H9 (cell line): ENCODE measurements around the gene SLC25A22. TPM values are rescaled to one million over a fixed set of nuclear protein-coding genes. Genes with fewer than 3 reads are reported as not detected.

Experiments used
- DNase-seq: peaks from one replicate; pipeline ENCODE4 v3.0.0-alpha.2; 2017
- H2AFZ ChIP-seq: one replicate; pipeline ENCODE4 v1.6.1; 2013; ENCODE audit warnings: mild to moderate bottlenecking, low read length, control low read depth, moderate library complexity
- H2AK5ac ChIP-seq: 2 replicates; pipeline ENCODE4 v1.6.1; 2013; ENCODE audit warnings: low read length, control low read depth, mixed read lengths; ENCODE audit not compliant: insufficient read length
- H2BK120ac ChIP-seq: one replicate; pipeline ENCODE4 v1.6.1; 2013; ENCODE audit warnings: low read depth, mild to moderate bottlenecking, low read length, control low read depth, inconsistent platforms; ENCODE audit not compliant: poor library complexity, severe bottlenecking
- H2BK12ac ChIP-seq: 2 replicates; pipeline ENCODE4 v1.6.1; 2013; ENCODE audit warnings: low read length, control low read depth, mixed read lengths, low read depth; ENCODE audit not compliant: insufficient read length
- H2BK15ac ChIP-seq: 2 replicates; pipeline ENCODE4 v1.6.1; 2013; ENCODE audit warnings: low read depth, low read length, control low read depth
- H2BK20ac ChIP-seq: one replicate; pipeline ENCODE4 v1.6.1; 2013; ENCODE audit warnings: low read depth, mild to moderate bottlenecking, low read length, control low read depth, inconsistent platforms; ENCODE audit not compliant: poor library complexity, severe bottlenecking
- H2BK5ac ChIP-seq: 2 replicates; pipeline ENCODE4 v1.6.1; 2013; ENCODE audit warnings: low read length, control low read depth, mixed read lengths; ENCODE audit not compliant: insufficient read length
- H3K14ac ChIP-seq: 2 replicates; pipeline ENCODE4 v1.6.1; 2013; ENCODE audit warnings: low read length, control low read depth; ENCODE audit not compliant: insufficient read depth
- H3K18ac ChIP-seq: 2 replicates; pipeline ENCODE4 v1.6.1; 2013; ENCODE audit warnings: low read depth, mild to moderate bottlenecking, mixed read lengths, low read length, control low read depth; ENCODE audit not compliant: insufficient read length
- H3K23ac ChIP-seq: 2 replicates; pipeline ENCODE4 v1.6.1; 2013; ENCODE audit warnings: low read length, control low read depth, mixed read lengths, low read depth; ENCODE audit not compliant: insufficient read length
- H3K23me2 ChIP-seq: 2 replicates; pipeline ENCODE4 v1.6.1; 2013; ENCODE audit warnings: low read depth, mild to moderate bottlenecking, mixed read lengths, low read length, control low read depth; ENCODE audit not compliant: insufficient read length, poor library complexity, severe bottlenecking
- H3K27ac ChIP-seq: 2 replicates; pipeline ENCODE4 v1.5.1; 2013; ENCODE audit warnings: low read length, control low read depth, mixed read lengths, low read depth; ENCODE audit not compliant: insufficient read length
- H3K27me3 ChIP-seq: 2 replicates; pipeline ENCODE4 v1.6.1; 2013; ENCODE audit warnings: low read length, control low read depth, inconsistent platforms; ENCODE audit not compliant: insufficient read depth
- H3K4ac ChIP-seq: 2 replicates; pipeline ENCODE4 v1.6.1; 2013; ENCODE audit warnings: low read depth, mild to moderate bottlenecking, control low read depth, inconsistent platforms, low read length, moderate library complexity
- H3K4me1 ChIP-seq: 2 replicates; pipeline ENCODE4 v1.6.1; 2013; ENCODE audit warnings: low read length, control low read depth, inconsistent platforms; ENCODE audit not compliant: insufficient read depth
- H3K4me2 ChIP-seq: 2 replicates; pipeline ENCODE4 v1.6.1; 2013; ENCODE audit warnings: low read length, control low read depth, mixed read lengths; ENCODE audit not compliant: insufficient read length, insufficient read depth
- H3K56ac ChIP-seq: 2 replicates; pipeline ENCODE4 v1.6.1; 2013; ENCODE audit warnings: low read depth, mild to moderate bottlenecking, mixed read lengths, low read length, control low read depth; ENCODE audit not compliant: insufficient read length
- H3K79me1 ChIP-seq: 2 replicates; pipeline ENCODE4 v1.6.1; 2013; ENCODE audit warnings: low read depth, mild to moderate bottlenecking, moderate library complexity, low read length, control low read depth, inconsistent platforms; ENCODE audit not compliant: insufficient read depth, poor library complexity, severe bottlenecking
- H3K79me2 ChIP-seq: 2 replicates; pipeline ENCODE4 v1.6.1; 2013; ENCODE audit warnings: low read length, control low read depth, inconsistent platforms; ENCODE audit not compliant: insufficient read depth
- H3K9ac ChIP-seq: 2 replicates; pipeline ENCODE4 v1.6.1; 2013; ENCODE audit warnings: low read length, control low read depth, mixed read lengths; ENCODE audit not compliant: insufficient read length; ENCODE audit errors: extremely low read depth
- H3K9me3 ChIP-seq: one replicate; pipeline ENCODE4 v1.6.1; 2013; ENCODE audit warnings: low read depth, low read length, inconsistent platforms; ENCODE audit not compliant: control insufficient read depth
- H3T11ph ChIP-seq: one replicate; pipeline ENCODE4 v1.6.1; 2013; ENCODE audit warnings: mild to moderate bottlenecking, low read length, control low read depth, inconsistent platforms
- H4K20me1 ChIP-seq: one replicate; pipeline ENCODE4 v1.6.1; 2013; ENCODE audit not compliant: control insufficient read depth, insufficient read length, insufficient read depth
- H4K5ac ChIP-seq: 2 replicates; pipeline ENCODE4 v1.6.1; 2013; ENCODE audit warnings: low read depth, mild to moderate bottlenecking, mixed read lengths, low read length, control low read depth; ENCODE audit not compliant: insufficient read length
- H4K8ac ChIP-seq: replicated peaks from 2 replicates; pipeline ENCODE4 v1.6.1; 2013; ENCODE audit warnings: low read length, control low read depth, mixed read lengths, low read depth; ENCODE audit not compliant: insufficient read length
- H4K91ac ChIP-seq: 2 replicates; pipeline ENCODE4 v1.6.1; 2013; ENCODE audit warnings: low read depth, mild to moderate bottlenecking, moderate library complexity, mixed read lengths, low read length, control low read depth; ENCODE audit not compliant: insufficient read length
- H3K27ac Mint-ChIP-seq, 3 experiments: 2 replicates in 2 of 3; 3 replicates in 1 of 3; pipeline ENCODE4 v1.8.0; 2020 to 2021; ENCODE audit warnings: mixed read lengths in 3 of 3, mild to moderate bottlenecking in 1 of 3, moderate library complexity in 1 of 3
- H3K27me3 Mint-ChIP-seq: 2 replicates; pipeline ENCODE4 v1.8.0; 2021; ENCODE audit warnings: low read depth, mild to moderate bottlenecking, moderate library complexity, mixed read lengths
- H3K36me3 Mint-ChIP-seq, 3 experiments: 2 replicates in 2 of 3; 3 replicates in 1 of 3; pipeline ENCODE4 v1.8.0; 2020 to 2021; ENCODE audit warnings: low read depth in 3 of 3, mixed read lengths in 3 of 3; ENCODE audit not compliant: insufficient read depth in 1 of 3
- H3K4me1 Mint-ChIP-seq, 2 experiments: 2 replicates each; pipeline ENCODE4 v1.8.0; 2020; ENCODE audit warnings: mixed read lengths in 2 of 2
- H3K4me3 Mint-ChIP-seq, 2 experiments: 2 replicates in 1 of 2; 3 replicates in 1 of 2; pipeline ENCODE4 v1.8.0; 2020 to 2021; ENCODE audit warnings: mild to moderate bottlenecking in 2 of 2, mixed read lengths in 2 of 2, moderate library complexity in 1 of 2
- H3K9me3 Mint-ChIP-seq, 2 experiments: 2 replicates in 1 of 2; 3 replicates in 1 of 2; pipeline ENCODE4 v1.8.0; 2020; ENCODE audit warnings: mild to moderate bottlenecking in 2 of 2, mixed read lengths in 2 of 2, moderate library complexity in 1 of 2
- WGBS: extraction: QIAGEN DNeasy Blood & Tissue Kit; methylation state at CpG from one replicate; pipeline ENCODE4 v1.1.7; 2013; ENCODE audit warnings: missing lambda C conversion rate, low lambda C conversion rate, mixed read lengths; ENCODE audit not compliant: insufficient read length; ENCODE audit errors: extremely low coverage; 5-methylcytosine and 5-hydroxymethylcytosine counted together
- total RNA-seq: library from RNA; stranded (reverse); gene quantifications from 2 replicates; pipeline ENCODE4 v1.2.1, GENCODE V29; 2021
- TF ChIP-seq, protein P1 (sequence below): fragments of 200-600 bp; sonication (generic); conservative IDR thresholded peaks from 3 replicates; pipeline ENCODE4 v1.8.0; 2021; ENCODE audit warnings: antibody characterized with exemption, mild to moderate bottlenecking

The SLC25A22 gene
- total RNA-seq, 1 experiment from 2014 or later, result 51.9 TPM

DNA sequence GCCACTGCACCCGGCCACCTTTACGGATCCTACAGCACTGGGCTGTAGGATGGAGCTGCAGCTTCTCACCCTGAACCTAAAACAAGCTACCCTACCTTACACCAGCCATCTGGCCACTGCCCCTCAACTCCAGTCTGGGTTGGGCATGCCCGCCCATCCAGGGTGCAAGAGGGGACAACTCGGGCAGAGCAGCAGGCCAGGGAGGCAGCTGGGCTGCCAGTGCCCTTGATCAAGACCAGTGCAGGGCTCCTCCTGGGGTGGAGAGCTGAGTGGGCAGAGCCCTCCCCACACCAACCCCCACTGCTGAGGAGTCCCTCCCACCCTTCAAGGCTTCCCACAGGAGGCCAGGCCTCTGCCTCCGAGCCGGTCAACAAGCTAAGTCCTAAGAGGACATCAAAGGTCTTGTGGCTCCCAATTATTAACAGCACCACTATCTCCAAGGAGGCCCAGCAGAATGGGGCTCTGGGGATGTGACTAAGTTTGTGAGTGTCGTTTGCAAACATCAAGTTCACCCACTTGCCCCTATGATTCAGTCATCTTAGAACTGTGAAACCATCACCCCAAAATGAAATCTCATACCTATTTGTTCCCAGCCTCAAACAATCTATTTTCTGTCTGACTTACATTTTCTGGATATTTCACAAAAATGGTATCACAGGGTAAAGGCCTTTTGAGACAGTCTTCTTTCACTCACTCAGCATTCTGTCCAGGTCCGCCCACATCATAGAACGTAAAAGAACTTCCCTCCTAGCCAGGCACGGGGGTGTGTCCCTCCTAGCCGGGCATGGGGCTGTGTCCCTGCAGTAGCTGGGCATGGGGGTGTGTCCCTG lies 31.8 kb downstream of the SLC25A22 start:
- H3K14ac ChIP-seq, result no peak overlapping the region; the same call in 1 of the 2 replicates
- no peaks in the 10 kb centered on the region for H3K9me3 ChIP-seq
- H2BK20ac ChIP-seq, result no peak overlapping the region
- DNase-seq, result no peak
- no peak overlapping the region for H3K9ac ChIP-seq
- H3K4me1 ChIP-seq, result no peaks in the 10 kb centered on the region
- H3K23ac ChIP-seq, result no peak overlapping the region
- H2AFZ ChIP-seq, result no peak overlapping the region
- H4K91ac ChIP-seq, result no peak overlapping the region
- H3K27ac ChIP-seq, result no peak overlapping the region
- H3K56ac ChIP-seq, result no peak overlapping the region
- no peak overlapping the region for H2BK5ac ChIP-seq
- no peak overlapping the region for H3K4me2 ChIP-seq
- H3K23me2 ChIP-seq, result no peaks in the 10 kb centered on the region
- no peak overlapping the region for H3K18ac ChIP-seq
- no CpG with 5 or more reads among the region's 11 CpGs for WGBS
- H3K27me3 Mint-ChIP-seq, result no peaks in the 10 kb centered on the region
- H2BK15ac ChIP-seq, result no peak overlapping the region
- no peak overlapping the region for H2AK5ac ChIP-seq
- no peaks in the 10 kb centered on the region for H4K20me1 ChIP-seq
- H3K79me1 ChIP-seq, result no peaks in the 10 kb centered on the region
- no peak overlapping the region for H2BK120ac ChIP-seq
- H2BK12ac ChIP-seq, result no peak overlapping the region
- no peak overlapping the region for H3K4me3 Mint-ChIP-seq
- H3K4ac ChIP-seq, result no peak overlapping the region
- no peak overlapping the region for H4K5ac ChIP-seq
- peaks cover 11 to 15% of the 10 kb centered on the region in 2 experiments for H3K4me1 Mint-ChIP-seq
- H3K9me3 Mint-ChIP-seq, result no peaks in the 10 kb centered on the region
- TF ChIP-seq, protein P1, sequence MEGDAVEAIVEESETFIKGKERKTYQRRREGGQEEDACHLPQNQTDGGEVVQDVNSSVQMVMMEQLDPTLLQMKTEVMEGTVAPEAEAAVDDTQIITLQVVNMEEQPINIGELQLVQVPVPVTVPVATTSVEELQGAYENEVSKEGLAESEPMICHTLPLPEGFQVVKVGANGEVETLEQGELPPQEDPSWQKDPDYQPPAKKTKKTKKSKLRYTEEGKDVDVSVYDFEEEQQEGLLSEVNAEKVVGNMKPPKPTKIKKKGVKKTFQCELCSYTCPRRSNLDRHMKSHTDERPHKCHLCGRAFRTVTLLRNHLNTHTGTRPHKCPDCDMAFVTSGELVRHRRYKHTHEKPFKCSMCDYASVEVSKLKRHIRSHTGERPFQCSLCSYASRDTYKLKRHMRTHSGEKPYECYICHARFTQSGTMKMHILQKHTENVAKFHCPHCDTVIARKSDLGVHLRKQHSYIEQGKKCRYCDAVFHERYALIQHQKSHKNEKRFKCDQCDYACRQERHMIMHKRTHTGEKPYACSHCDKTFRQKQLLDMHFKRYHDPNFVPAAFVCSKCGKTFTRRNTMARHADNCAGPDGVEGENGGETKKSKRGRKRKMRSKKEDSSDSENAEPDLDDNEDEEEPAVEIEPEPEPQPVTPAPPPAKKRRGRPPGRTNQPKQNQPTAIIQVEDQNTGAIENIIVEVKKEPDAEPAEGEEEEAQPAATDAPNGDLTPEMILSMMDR, result no peak
- peaks cover 20 to 68% (median 61%) of the 10 kb centered on the region in 3 experiments; a peak in 6 of 7 replicates for H3K36me3 Mint-ChIP-seq
- H3K27me3 ChIP-seq, result no peaks in the 10 kb centered on the region
- no peak overlapping the region for H4K8ac ChIP-seq
- H3K27ac Mint-ChIP-seq, result peak overlapping the region in 1 of 3 experiments; percentile 47; a peak in 3 of 7 replicates
- H3T11ph ChIP-seq, result no peak overlapping the region
- H3K79me2 ChIP-seq, result no peaks in the 10 kb centered on the region
